B cell (primary cell): ENCODE results near the gene ZDHHC20. TPM values are rescaled to one million over a fixed set of nuclear protein-coding genes. Genes with fewer than 3 reads are reported as not detected.

Experiments used
- ATAC-seq: fragments of 200-7000 bp; cut with Tn5 transposase; one replicate; pipeline ENCODE4 v1.10.0; 2021; ENCODE audit warnings: low read depth, mild to moderate bottlenecking, moderate number of reproducible peaks, moderate library complexity
- CTCF ChIA-PET: fragments of 350-600 bp; sonication (Branson Sonifier 250); formaldehyde crosslinking; loops from one replicate; lab custom pipeline; 2021; ENCODE audit warnings: antibody characterized with exemption, inconsistent platforms; lab: Charles Lee
- POLR2A ChIA-PET: fragments of 350-600 bp; sonication (Branson Sonifier 250); formaldehyde crosslinking; loops from one replicate; lab custom pipeline; 2021; ENCODE audit warnings: antibody characterized with exemption; lab: Charles Lee
- DNase-seq: peaks from one replicate; pipeline ENCODE4 v3.0.0; 2013
- H2AFZ ChIP-seq: 2 replicates; pipeline ENCODE4 v1.6.1; 2012; ENCODE audit warnings: mild to moderate bottlenecking, low read depth, low read length; ENCODE audit not compliant: insufficient read depth, poor library complexity, severe bottlenecking
- H3K27ac ChIP-seq, 2 donors: 1 replicate in 1 of 2; 2 replicates in 1 of 2; pipeline ENCODE4 v1.5.1; 2012 to 2013; ENCODE audit warnings: low read length in 2 of 2, mild to moderate bottlenecking in 2 of 2, moderate library complexity in 1 of 2
- H3K27me3 ChIP-seq, 4 experiments: fragments of 200-600 bp in 1 of 4; sonication (generic) in 1 of 4; replicated peaks in 1 of 4; 1 replicate in 2 of 4; 2 replicates in 2 of 4; pipeline versions ENCODE4 v1.6.1 to v1.7.0; 2013 to 2016; ENCODE audit warnings: low read length in 3 of 4, mild to moderate bottlenecking in 2 of 4, mixed read lengths in 1 of 4, moderate library complexity in 1 of 4; ENCODE audit not compliant: insufficient read depth in 4 of 4, control insufficient read depth in 3 of 4; ENCODE audit errors: control extremely low read depth in 1 of 4
- H3K36me3 ChIP-seq, 2 experiments: replicated peaks in 1 of 2; 1 replicate in 1 of 2; 2 replicates in 1 of 2; pipeline versions ENCODE4 v1.6.1 to v1.7.1; 2013; ENCODE audit warnings: low read length in 1 of 2; ENCODE audit not compliant: insufficient read depth in 2 of 2, control insufficient read depth in 1 of 2; ENCODE audit errors: control extremely low read depth in 1 of 2, extremely low read depth in 1 of 2
- H3K4me1 ChIP-seq, 2 donors: fragments of 200-600 bp in 1 of 2; sonication (generic) in 1 of 2; 1 replicate in 1 of 2; 2 replicates in 1 of 2; pipeline versions ENCODE4 v1.5.1 to v1.6.1; 2013 to 2017; ENCODE audit warnings: low read length in 2 of 2; ENCODE audit not compliant: control insufficient read depth in 2 of 2, insufficient read depth in 2 of 2
- H3K4me2 ChIP-seq: replicated peaks from 2 replicates; pipeline ENCODE3; 2012; ENCODE audit warnings: mild to moderate bottlenecking, low read depth, low read length; ENCODE audit not compliant: poor library complexity, severe bottlenecking
- H3K4me3 ChIP-seq, 5 experiments: fragments of 200-600 bp in 1 of 5; sonication (generic) in 1 of 5; 1 replicate in 3 of 5; 2 replicates in 2 of 5; pipeline versions ENCODE4 v1.5.1 to v1.7.0; 2011 to 2016; ENCODE audit warnings: low read length in 4 of 5, mild to moderate bottlenecking in 4 of 5, low read depth in 2 of 5, control low read depth in 1 of 5, moderate library complexity in 1 of 5; ENCODE audit not compliant: insufficient read depth in 1 of 5; ENCODE audit errors: control extremely low read depth in 1 of 5, extremely low read depth in 1 of 5
- H3K79me2 ChIP-seq: fragments of 200-600 bp; sonication (generic); one replicate; pipeline ENCODE4 v1.6.0; 2016; ENCODE audit warnings: low read length; ENCODE audit not compliant: control insufficient read depth, insufficient read depth
- H3K9ac ChIP-seq: fragments of 200-600 bp; sonication (generic); 2 replicates; pipeline ENCODE4 v1.6.1; 2017; ENCODE audit warnings: mild to moderate bottlenecking, low read length, moderate library complexity
- H3K9me3 ChIP-seq, 3 donors: one replicate each; pipeline versions ENCODE4 v1.6.1 to v1.7.1; 2013; ENCODE audit warnings: low read length in 2 of 3; ENCODE audit not compliant: control insufficient read depth in 2 of 3, insufficient read depth in 1 of 3; ENCODE audit errors: control extremely low read depth in 1 of 3
- H4K20me1 ChIP-seq: 2 replicates; pipeline ENCODE4 v1.6.0; 2012; ENCODE audit warnings: mild to moderate bottlenecking, low read length; ENCODE audit not compliant: insufficient read depth, control insufficient read depth, poor library complexity, severe bottlenecking
- H3K27ac Mint-ChIP-seq: one replicate; pipeline ENCODE4 v1.8.0; 2021; ENCODE audit warnings: mixed read lengths
- H3K27me3 Mint-ChIP-seq: one replicate; pipeline ENCODE4 v1.8.0; 2021; ENCODE audit warnings: mixed read lengths
- H3K4me1 Mint-ChIP-seq: one replicate; pipeline ENCODE4 v1.8.0; 2021; ENCODE audit warnings: mixed read lengths
- H3K4me3 Mint-ChIP-seq: one replicate; pipeline ENCODE4 v1.8.0; 2021; ENCODE audit warnings: mixed read lengths
- H3K9me3 Mint-ChIP-seq: one replicate; pipeline ENCODE4 v1.8.0; 2022; ENCODE audit warnings: mixed read lengths; ENCODE audit not compliant: insufficient read depth
- EZH2 ChIP-seq: IDR thresholded peaks from 2 replicates; pipeline ENCODE4 v1.6.1; 2012; ENCODE audit warnings: borderline replicate concordance, low read depth, mild to moderate bottlenecking, moderate library complexity, low read length; ENCODE audit not compliant: insufficient read depth, poor library complexity, severe bottlenecking
- WGBS: methylation state at CpG from one replicate; pipeline ENCODE4 v1.1.5; 2013; ENCODE audit warnings: missing lambda C conversion rate; ENCODE audit not compliant: insufficient coverage; 5-methylcytosine and 5-hydroxymethylcytosine counted together
- intact Hi-C: fragments of 100-400 bp; cut with micrococcal nuclease; formaldehyde crosslinking; loops from one replicate; pipeline ENCODE4 v1.10.0; 2022
- polyA plus RNA-seq: library from polyadenylated mRNA; depleted of rRNA; stranded (reverse); fragments of >200 nt; gene quantifications from 2 replicates; pipeline ENCODE4 v1.2.3, GENCODE V29; 2012
- total RNA-seq, 2 donors: library from RNA; stranded (reverse); fragments of 120-200 nt in 1 of 2; gene quantifications; 1 replicate in 1 of 2; 2 replicates in 1 of 2; pipeline versions ENCODE4 v1.2.3 to v1.2.4, GENCODE V29; 2013 to 2022
- TF ChIP-seq, protein P1 (sequence below): fragments of 200-600 bp; IDR thresholded peaks from one replicate; pipeline ENCODE4 v1.8.0; 2022; ENCODE audit warnings: antibody characterized with exemption, mild to moderate bottlenecking

The ZDHHC20 gene
- total and polyA plus RNA-seq, 2 donors (not counting 1 experiment from before 2014, with no cell fraction given): 10.3 to 61.5 TPM

GRCh38 chr13:21453387-21454081, 5.6 kb downstream of the ZDHHC20 start:
- Histone ChIP-seq H3K27me3 (no peaks in the 10 kb centered on the region), H3K4me2 (no peak overlapping the region), H3K9me3 (peaks cover 2 to 7% (median 2%) of the 10 kb centered on the region in 3 donors), H3K36me3 (peaks cover 0 to 3% of the 10 kb centered on the region in 2 experiments), H3K9ac (no peak overlapping the region), H3K4me3 (no peak overlapping the region), H3K4me1 (peaks cover 7 to 13% of the 10 kb centered on the region in 2 donors), H4K20me1 (peaks cover 65% of the 10 kb centered on the region), H3K79me2 (peaks cover 95% of the 10 kb centered on the region), H2AFZ (no peak overlapping the region), H3K27ac (no peak overlapping the region)
- Mint-ChIP-seq H3K4me3 (no peak overlapping the region), H3K27ac (no peak overlapping the region), H3K27me3 (no peaks in the 10 kb centered on the region), H3K9me3 (peaks cover 5% of the 10 kb centered on the region), H3K4me1 (peaks cover 44% of the 10 kb centered on the region)
- WGBS: no CpG with 5 or more reads among the region's 6 CpGs
- intact Hi-C loops: loop anchor here (10.0 kb wide), 1 partner anchor 49 kb away; no protein-coding TSS in a partner anchor
- POLR2A ChIA-PET: no interaction called here
- no peak for DNase-seq
- CTCF ChIA-PET: interaction anchor here (1.4 kb wide), 1 partner anchor 18 kb away, joined by 3 read pairs; no protein-coding TSS in a partner anchor
- TF ChIP-seq EZH2: no peak
- TF ChIP-seq, protein P1, sequence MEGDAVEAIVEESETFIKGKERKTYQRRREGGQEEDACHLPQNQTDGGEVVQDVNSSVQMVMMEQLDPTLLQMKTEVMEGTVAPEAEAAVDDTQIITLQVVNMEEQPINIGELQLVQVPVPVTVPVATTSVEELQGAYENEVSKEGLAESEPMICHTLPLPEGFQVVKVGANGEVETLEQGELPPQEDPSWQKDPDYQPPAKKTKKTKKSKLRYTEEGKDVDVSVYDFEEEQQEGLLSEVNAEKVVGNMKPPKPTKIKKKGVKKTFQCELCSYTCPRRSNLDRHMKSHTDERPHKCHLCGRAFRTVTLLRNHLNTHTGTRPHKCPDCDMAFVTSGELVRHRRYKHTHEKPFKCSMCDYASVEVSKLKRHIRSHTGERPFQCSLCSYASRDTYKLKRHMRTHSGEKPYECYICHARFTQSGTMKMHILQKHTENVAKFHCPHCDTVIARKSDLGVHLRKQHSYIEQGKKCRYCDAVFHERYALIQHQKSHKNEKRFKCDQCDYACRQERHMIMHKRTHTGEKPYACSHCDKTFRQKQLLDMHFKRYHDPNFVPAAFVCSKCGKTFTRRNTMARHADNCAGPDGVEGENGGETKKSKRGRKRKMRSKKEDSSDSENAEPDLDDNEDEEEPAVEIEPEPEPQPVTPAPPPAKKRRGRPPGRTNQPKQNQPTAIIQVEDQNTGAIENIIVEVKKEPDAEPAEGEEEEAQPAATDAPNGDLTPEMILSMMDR: no peak
- ATAC-seq: no peak

DNA sequence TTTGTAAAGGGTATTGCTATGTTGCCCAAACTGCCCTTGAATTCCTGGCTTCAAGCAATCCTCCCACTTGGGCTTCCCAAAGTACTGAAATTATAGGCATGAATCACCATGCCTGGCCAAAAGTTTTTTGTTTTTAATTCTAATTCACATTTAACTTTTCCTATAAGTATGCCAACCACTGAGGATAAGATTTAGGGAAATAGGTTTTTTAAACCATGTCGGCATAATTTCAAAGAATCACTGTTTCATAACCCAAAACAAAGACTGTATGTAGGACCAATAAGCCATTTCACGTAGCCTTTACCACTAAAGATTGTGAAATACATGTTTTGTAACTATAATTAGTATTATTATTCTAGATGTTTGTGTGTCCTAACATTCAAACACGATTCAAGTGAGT, 8.2 kb downstream of the ZDHHC20 start:
- peaks cover 0 to 3% of the 10 kb centered on the region in 2 experiments for H3K36me3 ChIP-seq
- peaks cover 82% of the 10 kb centered on the region for H3K79me2 ChIP-seq
- no peak overlapping the region for H3K4me2 ChIP-seq
- peaks cover 61% of the 10 kb centered on the region for H4K20me1 ChIP-seq
- ChIA-PET POLR2A (no interaction called here), CTCF (no interaction called here)
- peaks cover 2 to 7% (median 2%) of the 10 kb centered on the region in 3 donors for H3K9me3 ChIP-seq
- DNase-seq (no peak), ATAC-seq (no peak)
- H2AFZ ChIP-seq: no peak overlapping the region
- TF ChIP-seq EZH2: no peak
- TF ChIP-seq, protein P1: no peak
- Mint-ChIP-seq H3K4me1 (peaks cover 34% of the 10 kb centered on the region), H3K27me3 (no peaks in the 10 kb centered on the region), H3K9me3 (peaks cover 5% of the 10 kb centered on the region), H3K4me3 (no peak overlapping the region), H3K27ac (no peak overlapping the region)
- H3K27ac ChIP-seq: no peak overlapping the region
- H3K27me3 ChIP-seq: no peaks in the 10 kb centered on the region
- H3K4me1 ChIP-seq: no peaks in the 10 kb centered on the region
- no peak overlapping the region for H3K4me3 ChIP-seq
- H3K9ac ChIP-seq: no peak overlapping the region
- no CpG with 5 or more reads among the region's 3 CpGs for WGBS
- intact Hi-C loops: loop anchor here (10.0 kb wide), 1 partner anchor 46 kb away; no protein-coding TSS in a partner anchor
